Activated T-helper 2 cell treated with anti-CD3 and anti-CD28 coated beads, Interferon-gamma antibody, Interleukin-2, Interleukin-4, amounts not matched to agents 10 μg/mL and 5 μg/mL and 100 μg/mL, durations not matched to agents 14 hours and 24 hours and 36 hours (primary cell): ENCODE data around the gene ATP5PD. TPM values are rescaled to one million over a fixed set of nuclear protein-coding genes. Genes with fewer than 3 reads are reported as not detected.

Source experiments
- DNase-seq: peaks from one replicate; pipeline ENCODE4 v3.0.0; 2021; ENCODE audit warnings: low spot score
- H3K27ac Mint-ChIP-seq: one replicate; pipeline ENCODE4 v1.8.0; 2021; ENCODE audit warnings: mixed read lengths
- H3K27me3 Mint-ChIP-seq: one replicate; pipeline ENCODE4 v1.8.0; 2021; ENCODE audit warnings: low read depth, mixed read lengths
- H3K36me3 Mint-ChIP-seq: one replicate; pipeline ENCODE4 v1.8.0; 2021; ENCODE audit warnings: low read depth, mixed read lengths
- H3K4me1 Mint-ChIP-seq: one replicate; pipeline ENCODE4 v1.8.0; 2021; ENCODE audit warnings: low read depth, mixed read lengths
- H3K4me3 Mint-ChIP-seq: one replicate; pipeline ENCODE4 v1.8.0; 2021; ENCODE audit warnings: low read depth, mild to moderate bottlenecking, moderate library complexity, mixed read lengths
- H3K9me3 Mint-ChIP-seq: one replicate; pipeline ENCODE4 v1.8.0; 2021; ENCODE audit warnings: mixed read lengths
- intact Hi-C: fragments of 100-400 bp; cut with micrococcal nuclease; formaldehyde crosslinking; loops from one replicate; pipeline ENCODE4 v1.15.1; 2023
- total RNA-seq: library from RNA; stranded (reverse); gene quantifications from 2 replicates; pipeline ENCODE4 v1.2.3, GENCODE V29; 2022

The ATP5PD gene
- 166 and 170 TPM in 2 replicates for total RNA-seq

- intact Hi-C loops, result loop anchor here (1.0 to 5.0 kb wide), 2 partner anchors 11 to 156 kb away; no protein-coding TSS in a partner anchor
- peak; percentile 93 for DNase-seq
- peaks cover 35% of the 10 kb centered on the region for H3K4me1 Mint-ChIP-seq
- H3K4me3 Mint-ChIP-seq, result peak within 1 kb of the TSS; percentile 98
- no peaks in the 10 kb centered on the region for H3K27me3 Mint-ChIP-seq
- peaks cover 20% of the 10 kb centered on the region for H3K36me3 Mint-ChIP-seq
- H3K9me3 Mint-ChIP-seq, result no peaks in the 10 kb centered on the region
- H3K27ac Mint-ChIP-seq, result peak within 1 kb of the TSS; percentile 86
Measured at GRCh38 chr17:75046407-75047289, at the start of gene ATP5PD, which contains the start of gene KCTD2. Gene ATP5PD (minus strand): TSS chr17:75046969. CDS start chr17:75042650, 4,319 bp downstream. Gene KCTD2 (plus strand): TSS chr17:75047225. CDS start chr17:75047251, 26 bp downstream.

- intact Hi-C loops, result no loop called here
- Mint-ChIP-seq H3K4me1 (peaks cover 2% of the 10 kb centered on the region), H3K9me3 (no peaks in the 10 kb centered on the region), H3K4me3 (no peak overlapping the region), H3K27ac (no peak overlapping the region), H3K36me3 (peaks cover 4% of the 10 kb centered on the region), H3K27me3 (no peaks in the 10 kb centered on the region)
- no peak for DNase-seq
Measured at GRCh38 chr17:75096082-75096625, 49.4 kb upstream of the ATP5PD start.

DNA sequence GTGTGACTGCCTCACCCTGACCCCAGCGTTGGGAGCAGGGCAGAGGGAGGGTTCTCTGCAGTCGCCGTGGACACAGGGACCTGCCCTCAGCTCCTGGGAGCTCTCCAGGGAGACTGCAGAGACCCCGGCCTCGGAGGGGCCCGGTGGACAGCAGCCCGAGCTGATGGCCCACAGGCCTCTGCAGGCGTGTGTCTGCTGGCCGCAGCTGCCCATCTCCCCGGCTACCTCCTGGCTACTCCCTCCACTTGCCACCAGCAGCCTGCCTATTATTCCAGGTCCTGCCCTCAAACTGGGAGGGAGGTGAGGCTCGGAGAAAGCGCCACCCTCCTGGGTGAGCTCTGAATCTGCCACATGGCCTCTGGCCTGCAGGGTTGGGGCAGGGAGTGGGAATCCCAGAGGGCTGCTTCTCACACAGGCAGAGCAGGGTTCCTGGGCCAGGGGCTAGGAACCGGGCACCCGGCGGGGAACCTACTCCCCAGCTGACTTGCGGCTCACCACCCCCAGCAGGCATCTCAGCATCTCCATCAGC lies 48.2 kb upstream of the ATP5PD start:
- intact Hi-C loops, result no loop called here
- no peaks in the 10 kb centered on the region for H3K9me3 Mint-ChIP-seq
- H3K36me3 Mint-ChIP-seq, result peaks cover 4% of the 10 kb centered on the region
- H3K4me1 Mint-ChIP-seq, result peaks cover 4% of the 10 kb centered on the region
- DNase-seq, result no peak
- H3K27ac Mint-ChIP-seq, result no peak overlapping the region
- no peaks in the 10 kb centered on the region for H3K27me3 Mint-ChIP-seq
- no peak overlapping the region for H3K4me3 Mint-ChIP-seq

- DNase-seq, result no peak
- intact Hi-C loops, result no loop called here
- Mint-ChIP-seq H3K4me3 (no peak overlapping the region), H3K27ac (no peak overlapping the region), H3K27me3 (no peaks in the 10 kb centered on the region), H3K36me3 (peaks cover under 1% of the 10 kb centered on the region), H3K4me1 (peaks cover 15% of the 10 kb centered on the region), H3K9me3 (no peaks in the 10 kb centered on the region)
Measured at GRCh38 chr17:75093548-75094158, 46.9 kb upstream of the ATP5PD start.

DNA sequence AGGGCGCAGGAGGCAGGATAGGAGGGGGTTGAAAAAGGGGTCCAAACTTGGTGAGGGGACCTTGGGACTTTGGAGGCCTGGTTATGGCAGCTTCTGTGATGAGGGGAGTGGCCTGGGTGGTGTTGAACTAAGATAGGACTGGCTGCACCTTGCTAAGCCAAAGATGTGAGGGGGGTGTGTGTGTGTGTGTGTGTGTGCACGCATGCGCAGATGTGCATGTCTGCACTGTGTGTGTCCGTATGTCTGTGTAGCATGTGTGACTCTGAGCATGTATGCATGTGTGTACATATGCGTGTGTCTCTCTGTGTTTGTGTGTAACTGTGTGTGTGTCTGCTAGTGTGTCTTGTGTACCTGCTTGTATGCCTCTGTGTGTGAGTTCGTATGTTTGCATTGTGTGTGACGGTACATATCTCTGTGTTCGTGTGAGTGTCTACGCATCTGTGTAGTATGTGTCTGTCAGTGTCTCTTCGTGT lies 45.1 kb upstream of the ATP5PD start:
- no peak for DNase-seq
- Mint-ChIP-seq H3K27me3 (no peaks in the 10 kb centered on the region), H3K4me1 (peaks cover 19% of the 10 kb centered on the region), H3K27ac (no peak overlapping the region), H3K4me3 (no peak overlapping the region), H3K36me3 (no peaks in the 10 kb centered on the region), H3K9me3 (no peaks in the 10 kb centered on the region)
- intact Hi-C loops, result no loop called here

DNA sequence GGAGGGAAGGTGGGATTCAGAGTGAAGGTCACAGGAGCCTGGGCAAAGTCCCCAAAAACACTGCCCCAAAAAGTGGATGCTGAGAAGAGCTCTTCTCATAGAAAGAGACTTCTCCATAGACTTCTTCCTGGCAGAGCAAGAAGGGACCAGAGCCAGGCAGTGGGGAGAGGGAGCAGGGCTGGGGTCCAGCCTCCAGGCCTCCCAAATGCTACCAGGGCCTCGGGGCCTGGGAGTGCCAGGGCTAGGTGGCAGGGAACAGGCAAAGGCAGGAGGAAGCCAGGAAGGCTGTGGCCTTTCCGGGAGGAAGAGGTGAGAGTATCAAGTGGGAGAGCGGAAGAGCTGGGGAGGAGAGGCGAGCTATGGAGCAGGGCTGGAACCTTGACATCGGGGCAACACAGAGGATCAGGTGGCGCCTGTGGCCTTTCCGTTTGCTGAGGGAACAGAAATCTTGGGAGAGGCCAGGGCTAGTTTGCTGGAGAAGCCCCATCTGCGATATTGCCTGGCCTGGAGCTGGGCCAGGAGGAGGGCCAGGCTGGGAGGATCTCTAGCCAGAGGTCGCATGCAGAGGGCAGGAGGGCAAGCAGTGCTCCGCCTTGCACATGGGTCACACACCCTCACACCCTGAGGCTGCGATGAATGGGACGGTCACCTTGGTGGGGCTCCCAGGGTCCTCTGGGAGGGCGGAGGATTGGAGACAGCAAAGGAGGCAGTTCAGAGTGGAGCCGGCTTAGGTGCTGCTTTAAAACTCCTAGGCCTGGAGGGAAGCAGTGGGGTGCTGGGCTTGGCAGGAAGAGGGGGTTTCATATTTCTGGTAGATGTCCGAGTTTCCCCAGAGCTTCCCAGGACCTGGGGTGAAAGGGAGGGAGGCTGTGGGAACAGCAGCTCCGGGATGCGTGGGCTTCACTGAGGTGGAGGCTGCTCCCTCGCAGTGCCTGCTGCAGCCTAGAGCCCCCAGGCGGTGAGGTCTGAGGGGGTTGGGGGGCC lies 44.4 kb upstream of the ATP5PD start:
- DNase-seq, result no peak
- intact Hi-C loops, result no loop called here
- Mint-ChIP-seq H3K9me3 (no peaks in the 10 kb centered on the region), H3K36me3 (no peaks in the 10 kb centered on the region), H3K27me3 (no peaks in the 10 kb centered on the region), H3K4me1 (peaks cover 24% of the 10 kb centered on the region), H3K4me3 (no peak overlapping the region), H3K27ac (no peak overlapping the region)

GRCh38 chr17:75088465-75089417 lies 42.0 kb upstream of the ATP5PD start:
- intact Hi-C loops, result no loop called here
- Mint-ChIP-seq H3K9me3 (no peaks in the 10 kb centered on the region), H3K27ac (peak overlapping the region; percentile 58), H3K4me3 (peak overlapping the region; percentile 82), H3K27me3 (no peaks in the 10 kb centered on the region), H3K4me1 (peaks cover 29% of the 10 kb centered on the region), H3K36me3 (no peaks in the 10 kb centered on the region)
- no peak for DNase-seq

DNA sequence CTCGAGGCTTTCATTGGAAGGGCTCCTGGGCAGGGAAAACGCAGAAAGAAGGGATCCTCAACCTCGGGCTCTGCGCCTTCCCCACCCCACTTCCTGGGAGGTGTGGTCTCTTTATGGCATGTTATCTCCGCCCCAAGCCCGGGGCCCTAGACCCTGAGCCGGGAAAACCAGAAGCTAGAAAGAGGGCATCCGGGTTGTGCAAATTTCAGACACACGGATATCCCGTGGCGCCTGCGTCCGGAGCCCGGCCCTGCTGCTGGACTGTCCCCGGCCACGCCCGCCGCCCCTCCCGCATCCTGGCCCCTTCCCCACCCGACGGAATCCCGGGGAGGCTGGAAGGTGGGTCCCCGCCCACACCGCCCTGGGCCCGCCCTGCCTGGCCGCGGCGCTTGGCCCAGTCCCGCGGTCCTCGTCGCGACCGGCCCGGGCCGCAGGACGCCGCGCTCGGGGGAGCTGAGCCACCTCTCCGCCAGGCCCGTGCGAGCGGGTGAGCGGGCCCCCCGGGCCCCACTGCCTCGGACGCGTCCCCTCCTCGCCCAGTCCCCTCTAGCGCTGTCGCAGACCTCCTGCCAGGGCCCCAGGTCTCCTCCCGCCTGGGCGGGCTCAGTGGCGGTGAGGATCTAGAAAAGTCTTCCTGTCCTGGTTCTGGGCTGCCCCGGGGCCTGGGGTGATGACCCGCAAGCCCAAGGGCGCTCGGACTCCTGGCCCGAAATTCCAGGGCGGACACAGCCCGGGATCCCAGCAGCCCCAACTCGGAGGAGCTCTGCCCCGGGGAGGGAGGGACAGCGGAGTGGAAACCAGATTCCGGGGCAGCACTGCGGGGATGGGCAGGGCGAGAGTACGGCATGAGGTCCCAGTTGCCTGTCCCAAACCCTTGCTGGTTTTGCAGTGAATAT lies 41.0 kb upstream of the ATP5PD start, which contains the start of gene SLC16A5:
Gene SLC16A5 (plus strand): TSS at position 397 of the 896 bp plus-strand sequence. CDS start 5,683 bp downstream, outside the sequence.
- peak within 1 kb of the TSS; percentile 82 for H3K4me3 Mint-ChIP-seq
- H3K9me3 Mint-ChIP-seq, result no peaks in the 10 kb centered on the region
- DNase-seq, result peak; percentile 48
- intact Hi-C loops, result no loop called here
- no peaks in the 10 kb centered on the region for H3K36me3 Mint-ChIP-seq
- peak within 1 kb of the TSS; percentile 64 for H3K27ac Mint-ChIP-seq
- H3K4me1 Mint-ChIP-seq, result peaks cover 29% of the 10 kb centered on the region
- no peaks in the 10 kb centered on the region for H3K27me3 Mint-ChIP-seq

GRCh38 chr17:75087182-75087557 lies 40.4 kb upstream of the ATP5PD start:
- Mint-ChIP-seq H3K9me3 (no peaks in the 10 kb centered on the region), H3K4me3 (peak overlapping the region; percentile 61), H3K4me1 (peaks cover 29% of the 10 kb centered on the region), H3K27me3 (peaks cover 2% of the 10 kb centered on the region), H3K27ac (peak overlapping the region; percentile 44), H3K36me3 (no peaks in the 10 kb centered on the region)
- DNase-seq, result no peak
- intact Hi-C loops, result no loop called here

GRCh38 chr17:75086496-75087181 lies 39.9 kb upstream of the ATP5PD start:
- peaks cover 2% of the 10 kb centered on the region for H3K27me3 Mint-ChIP-seq
- DNase-seq, result no peak
- intact Hi-C loops, result no loop called here
- H3K4me1 Mint-ChIP-seq, result peaks cover 27% of the 10 kb centered on the region
- peak overlapping the region; percentile 64 for H3K27ac Mint-ChIP-seq
- H3K9me3 Mint-ChIP-seq, result no peaks in the 10 kb centered on the region
- no peaks in the 10 kb centered on the region for H3K36me3 Mint-ChIP-seq
- peak overlapping the region; percentile 61 for H3K4me3 Mint-ChIP-seq
